ENCODE measurements around the gene ATG14. TPM values are rescaled to one million over a fixed set of nuclear protein-coding genes. Genes with fewer than 3 reads are reported as not detected.

Gene ATG14
- total and polyA plus RNA-seq, 4 donors = 16.6 to 19.8 (median 18.0) TPM

- Histone ChIP-seq H3K4me1 (ENCODE audit: control insufficient read depth, insufficient read depth, low read length) (no peaks in the 10 kb centered on the region), H3K27ac (ENCODE audit: low read depth, low read length) (no peak overlapping the region), H3K9me3 (ENCODE audit: control insufficient read depth, insufficient read depth, low read length) (no peaks in the 10 kb centered on the region), H3K36me3 (ENCODE audit: control insufficient read depth, insufficient read depth, low read length) (no peaks in the 10 kb centered on the region), H3K4me3 (ENCODE audit: low read depth, low read length) (no peak overlapping the region), H3K27me3 (ENCODE audit: control insufficient read depth, insufficient read depth, low read length) (peaks cover 2% of the 10 kb centered on the region)
- DNase-seq (ENCODE audit: low read depth in 4 of 6, low spot score in 6 of 6) = no peak
- 43% methylated on average over 1 of the region's 6 CpGs for WGBS (ENCODE audit: insufficient coverage)
These were observed 6.8 kb upstream of the ATG14 start for GRCh38 chr14:55418411-55418810.

GRCh38 chr14:55417955-55418354 lies 6.3 kb upstream of the ATG14 start:
- Histone ChIP-seq H3K27me3 (ENCODE audit: control insufficient read depth, insufficient read depth, low read length) (peaks cover 2% of the 10 kb centered on the region), H3K9me3 (ENCODE audit: control insufficient read depth, insufficient read depth, low read length) (no peaks in the 10 kb centered on the region)

GRCh38 chr14:55416866-55417265 lies 5.2 kb upstream of the ATG14 start:
- no peaks in the 10 kb centered on the region for H3K4me1 ChIP-seq (ENCODE audit: control insufficient read depth, insufficient read depth, low read length)
- H3K4me3 ChIP-seq (ENCODE audit: low read depth, low read length) = no peak overlapping the region
- no CpG with 5 or more reads among the region's 5 CpGs for WGBS (ENCODE audit: insufficient coverage)
- H3K9me3 ChIP-seq (ENCODE audit: control insufficient read depth, insufficient read depth, low read length) = no peaks in the 10 kb centered on the region
- H3K36me3 ChIP-seq (ENCODE audit: control insufficient read depth, insufficient read depth, low read length) = no peaks in the 10 kb centered on the region
- H3K27me3 ChIP-seq (ENCODE audit: control insufficient read depth, insufficient read depth, low read length) = peaks cover 2% of the 10 kb centered on the region
- H3K27ac ChIP-seq (ENCODE audit: low read depth, low read length) = no peak overlapping the region
- no peak for DNase-seq (ENCODE audit: low read depth in 4 of 6, low spot score in 6 of 6)

More at GRCh38 chr14:55417955-55418354, 6.3 kb upstream of the ATG14 start:
- DNase-seq (ENCODE audit: low read depth in 4 of 6, low spot score in 6 of 6) = no peak
- Histone ChIP-seq H3K4me1 (ENCODE audit: control insufficient read depth, insufficient read depth, low read length) (no peaks in the 10 kb centered on the region), H3K27ac (ENCODE audit: low read depth, low read length) (no peak overlapping the region), H3K36me3 (ENCODE audit: control insufficient read depth, insufficient read depth, low read length) (no peaks in the 10 kb centered on the region), H3K4me3 (ENCODE audit: low read depth, low read length) (no peak overlapping the region)

- no peaks in the 10 kb centered on the region for H3K36me3 ChIP-seq (ENCODE audit: control insufficient read depth, insufficient read depth, low read length)
These were observed 2.9 kb upstream of the ATG14 start for GRCh38 chr14:55414551-55414950.

GRCh38 chr14:55412676-55413075 lies 1.0 kb upstream of the ATG14 start:
- H3K9me3 ChIP-seq (ENCODE audit: control insufficient read depth, insufficient read depth, low read length) = no peaks in the 10 kb centered on the region
- 90% methylated on average over 3 of the region's 5 CpGs for WGBS (ENCODE audit: insufficient coverage)
- DNase-seq (ENCODE audit: low read depth in 4 of 6, low spot score in 6 of 6) = peak in 1 of 6 donors; percentile 4
- H3K27ac ChIP-seq (ENCODE audit: low read depth, low read length) = no peak overlapping the region
- H3K27me3 ChIP-seq (ENCODE audit: control insufficient read depth, insufficient read depth, low read length) = peaks cover 2% of the 10 kb centered on the region
- H3K4me1 ChIP-seq (ENCODE audit: control insufficient read depth, insufficient read depth, low read length) = no peaks in the 10 kb centered on the region
- no peak overlapping the region for H3K4me3 ChIP-seq (ENCODE audit: low read depth, low read length)
- no peaks in the 10 kb centered on the region for H3K36me3 ChIP-seq (ENCODE audit: control insufficient read depth, insufficient read depth, low read length)

More at GRCh38 chr14:55414551-55414950, 2.9 kb upstream of the ATG14 start:
- no peak for DNase-seq (ENCODE audit: low read depth in 4 of 6, low spot score in 6 of 6)
- no peak overlapping the region for H3K27ac ChIP-seq (ENCODE audit: low read depth, low read length)
- no peaks in the 10 kb centered on the region for H3K4me1 ChIP-seq (ENCODE audit: control insufficient read depth, insufficient read depth, low read length)
- no peaks in the 10 kb centered on the region for H3K9me3 ChIP-seq (ENCODE audit: control insufficient read depth, insufficient read depth, low read length)
- WGBS (ENCODE audit: insufficient coverage) = no CpG with 5 or more reads among the region's 3 CpGs
- peaks cover 2% of the 10 kb centered on the region for H3K27me3 ChIP-seq (ENCODE audit: control insufficient read depth, insufficient read depth, low read length)
- no peak overlapping the region for H3K4me3 ChIP-seq (ENCODE audit: low read depth, low read length)

- no peak overlapping the region for H3K27ac ChIP-seq (ENCODE audit: low read depth, low read length)
- H3K9me3 ChIP-seq (ENCODE audit: control insufficient read depth, insufficient read depth, low read length) = no peaks in the 10 kb centered on the region
- peak overlapping the region; percentile 88 for H3K4me3 ChIP-seq (ENCODE audit: low read depth, low read length)
- DNase-seq (ENCODE audit: low read depth in 4 of 6, low spot score in 6 of 6) = no peak
- peaks cover 2% of the 10 kb centered on the region for H3K27me3 ChIP-seq (ENCODE audit: control insufficient read depth, insufficient read depth, low read length)
- H3K4me1 ChIP-seq (ENCODE audit: control insufficient read depth, insufficient read depth, low read length) = no peaks in the 10 kb centered on the region
- WGBS (ENCODE audit: insufficient coverage) = no CpG with 5 or more reads among the region's 4 CpGs
- H3K36me3 ChIP-seq (ENCODE audit: control insufficient read depth, insufficient read depth, low read length) = peaks cover 3% of the 10 kb centered on the region
These were observed 754 bp downstream of the ATG14 start for GRCh38 chr14:55410876-55411275.

GRCh38 chr14:55404173-55404854 lies 7.3 kb downstream of the ATG14 start:
- Histone ChIP-seq H3K9me3 (ENCODE audit: control insufficient read depth, insufficient read depth, low read length) (no peaks in the 10 kb centered on the region), H3K36me3 (ENCODE audit: control insufficient read depth, insufficient read depth, low read length) (peaks cover 3% of the 10 kb centered on the region), H3K4me1 (ENCODE audit: control insufficient read depth, insufficient read depth, low read length) (no peaks in the 10 kb centered on the region), H3K4me3 (ENCODE audit: low read depth, low read length) (no peak overlapping the region), H3K27me3 (ENCODE audit: control insufficient read depth, insufficient read depth, low read length) (no peaks in the 10 kb centered on the region), H3K27ac (ENCODE audit: low read depth, low read length) (no peak overlapping the region)
- 83% methylated on average over 1 of the region's 5 CpGs for WGBS (ENCODE audit: insufficient coverage)
- DNase-seq (ENCODE audit: low read depth in 4 of 6, low spot score in 6 of 6) = no peak

- H3K4me1 ChIP-seq (ENCODE audit: control insufficient read depth, insufficient read depth, low read length) = no peaks in the 10 kb centered on the region
- no peak overlapping the region for H3K27ac ChIP-seq (ENCODE audit: low read depth, low read length)
- H3K36me3 ChIP-seq (ENCODE audit: control insufficient read depth, insufficient read depth, low read length) = no peaks in the 10 kb centered on the region
- DNase-seq (ENCODE audit: low read depth in 4 of 6, low spot score in 6 of 6) = no peak
- WGBS (ENCODE audit: insufficient coverage) = 83% methylated on average over 2 of the region's 6 CpGs
- no peak overlapping the region for H3K4me3 ChIP-seq (ENCODE audit: low read depth, low read length)
- no peaks in the 10 kb centered on the region for H3K9me3 ChIP-seq (ENCODE audit: control insufficient read depth, insufficient read depth, low read length)
- no peaks in the 10 kb centered on the region for H3K27me3 ChIP-seq (ENCODE audit: control insufficient read depth, insufficient read depth, low read length)
These were observed 9.9 kb downstream of the ATG14 start for GRCh38 chr14:55401751-55402150.

GRCh38 chr14:55399852-55400251 lies 11.8 kb downstream of the ATG14 start:
- Histone ChIP-seq H3K36me3 (ENCODE audit: control insufficient read depth, insufficient read depth, low read length) (peaks cover 5% of the 10 kb centered on the region), H3K9me3 (ENCODE audit: control insufficient read depth, insufficient read depth, low read length) (no peaks in the 10 kb centered on the region), H3K27me3 (ENCODE audit: control insufficient read depth, insufficient read depth, low read length) (no peaks in the 10 kb centered on the region), H3K4me1 (ENCODE audit: control insufficient read depth, insufficient read depth, low read length) (no peaks in the 10 kb centered on the region), H3K4me3 (ENCODE audit: low read depth, low read length) (no peak overlapping the region), H3K27ac (ENCODE audit: low read depth, low read length) (no peak overlapping the region)
- no CpG with 5 or more reads among the region's 2 CpGs for WGBS (ENCODE audit: insufficient coverage)
- DNase-seq (ENCODE audit: low read depth in 4 of 6, low spot score in 6 of 6) = no peak

- no peak for DNase-seq (ENCODE audit: low read depth in 4 of 6, low spot score in 6 of 6)
- WGBS (ENCODE audit: insufficient coverage) = no CpG with 5 or more reads among the region's 1 CpG
These were observed 12.4 kb downstream of the ATG14 start for GRCh38 chr14:55399183-55399582.

More at GRCh38 chr14:55399183-55399582, 12.4 kb downstream of the ATG14 start:
- Histone ChIP-seq H3K36me3 (ENCODE audit: control insufficient read depth, insufficient read depth, low read length) (peaks cover 7% of the 10 kb centered on the region), H3K9me3 (ENCODE audit: control insufficient read depth, insufficient read depth, low read length) (no peaks in the 10 kb centered on the region), H3K27me3 (ENCODE audit: control insufficient read depth, insufficient read depth, low read length) (no peaks in the 10 kb centered on the region), H3K27ac (ENCODE audit: low read depth, low read length) (no peak overlapping the region), H3K4me1 (ENCODE audit: control insufficient read depth, insufficient read depth, low read length) (no peaks in the 10 kb centered on the region), H3K4me3 (ENCODE audit: low read depth, low read length) (no peak overlapping the region)

All from spinal cord (tissue), 10 donors.